ENCODE data around the gene GREM2. TPM values are rescaled to one million over a fixed set of nuclear protein-coding genes. Genes with fewer than 3 reads are reported as not detected.

GREM2 gene
- total and polyA plus RNA-seq, 2 donors (not counting 1 experiment from before 2014, with no cell fraction given) = not detected

DNA sequence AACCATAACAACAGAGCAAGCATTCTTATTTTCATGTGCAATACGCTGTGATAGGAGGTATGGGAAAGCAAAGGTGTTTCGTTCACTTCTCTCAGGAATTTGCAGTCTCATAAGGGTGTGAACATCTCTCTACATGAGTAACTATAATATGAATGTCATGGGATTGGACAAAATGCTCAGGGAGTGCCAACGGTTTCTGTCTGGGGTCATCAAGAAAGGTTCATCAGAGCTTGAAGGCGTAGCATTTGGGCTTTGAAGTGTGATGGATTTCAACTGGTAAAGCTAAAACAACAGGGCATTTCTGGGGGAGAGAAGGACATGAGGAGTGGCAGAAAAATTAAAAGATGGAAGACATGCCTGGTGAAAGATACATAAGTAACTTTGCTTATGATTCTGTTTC, 32.4 kb downstream of the GREM2 start:
- DNase-seq (no peak), ATAC-seq (ENCODE audit: low read depth) (no peak)
- Histone ChIP-seq H3K9ac (ENCODE audit: low read length) (no peak overlapping the region), H3K4me3 (ENCODE audit: control extremely low read depth in 1 of 5, extremely low read depth in 1 of 5, insufficient read depth in 1 of 5, low read depth in 2 of 5, low read length in 4 of 5) (no peak overlapping the region), H3K27me3 (replicated peaks in 1 of 4; ENCODE audit: control extremely low read depth in 1 of 4, control insufficient read depth in 3 of 4, insufficient read depth in 4 of 4, low read length in 3 of 4) (no peaks in the 10 kb centered on the region), H3K79me2 (ENCODE audit: control insufficient read depth, insufficient read depth, low read length) (no peaks in the 10 kb centered on the region), H3K4me2 (replicated peaks; ENCODE audit: low read depth, low read length, poor library complexity, severe bottlenecking) (no peak overlapping the region), H3K36me3 (replicated peaks in 1 of 2; ENCODE audit: control extremely low read depth in 1 of 2, control insufficient read depth in 1 of 2, extremely low read depth in 1 of 2, insufficient read depth in 2 of 2, low read length in 1 of 2) (no peaks in the 10 kb centered on the region), H3K27ac (ENCODE audit: low read length in 2 of 2) (no peak overlapping the region), H4K20me1 (ENCODE audit: control insufficient read depth, insufficient read depth, low read length, poor library complexity, severe bottlenecking) (no peaks in the 10 kb centered on the region), H3K4me1 (ENCODE audit: control insufficient read depth in 2 of 2, insufficient read depth in 2 of 2, low read length in 2 of 2) (no peaks in the 10 kb centered on the region), H3K9me3 (ENCODE audit: control extremely low read depth in 1 of 3, control insufficient read depth in 2 of 3, insufficient read depth in 1 of 3, low read length in 2 of 3) (peaks cover 0 to 13% (median 0%) of the 10 kb centered on the region in 3 donors), H2AFZ (ENCODE audit: insufficient read depth, low read depth, low read length, poor library complexity, severe bottlenecking) (no peak overlapping the region)
- Mint-ChIP-seq H3K4me1 (peaks cover 2% of the 10 kb centered on the region), H3K27ac (no peak overlapping the region), H3K27me3 (no peaks in the 10 kb centered on the region), H3K4me3 (no peak overlapping the region), H3K9me3 (ENCODE audit: insufficient read depth) (peaks cover 5% of the 10 kb centered on the region)
- no peak for TF ChIP-seq EZH2 (IDR thresholded peaks at IDR 0.05; ENCODE audit: borderline replicate concordance, insufficient read depth, low read depth, low read length, poor library complexity, severe bottlenecking)
- TF ChIP-seq, protein P1, sequence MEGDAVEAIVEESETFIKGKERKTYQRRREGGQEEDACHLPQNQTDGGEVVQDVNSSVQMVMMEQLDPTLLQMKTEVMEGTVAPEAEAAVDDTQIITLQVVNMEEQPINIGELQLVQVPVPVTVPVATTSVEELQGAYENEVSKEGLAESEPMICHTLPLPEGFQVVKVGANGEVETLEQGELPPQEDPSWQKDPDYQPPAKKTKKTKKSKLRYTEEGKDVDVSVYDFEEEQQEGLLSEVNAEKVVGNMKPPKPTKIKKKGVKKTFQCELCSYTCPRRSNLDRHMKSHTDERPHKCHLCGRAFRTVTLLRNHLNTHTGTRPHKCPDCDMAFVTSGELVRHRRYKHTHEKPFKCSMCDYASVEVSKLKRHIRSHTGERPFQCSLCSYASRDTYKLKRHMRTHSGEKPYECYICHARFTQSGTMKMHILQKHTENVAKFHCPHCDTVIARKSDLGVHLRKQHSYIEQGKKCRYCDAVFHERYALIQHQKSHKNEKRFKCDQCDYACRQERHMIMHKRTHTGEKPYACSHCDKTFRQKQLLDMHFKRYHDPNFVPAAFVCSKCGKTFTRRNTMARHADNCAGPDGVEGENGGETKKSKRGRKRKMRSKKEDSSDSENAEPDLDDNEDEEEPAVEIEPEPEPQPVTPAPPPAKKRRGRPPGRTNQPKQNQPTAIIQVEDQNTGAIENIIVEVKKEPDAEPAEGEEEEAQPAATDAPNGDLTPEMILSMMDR (IDR thresholded peaks at IDR 0.05) = no peak
- intact Hi-C loops (cut with micrococcal nuclease) = no loop called here
- ChIA-PET POLR2A (no interaction called here), CTCF (no interaction called here)
- 96% methylated on average over 2 of the region's 4 CpGs for WGBS (ENCODE audit: insufficient coverage)

DNA sequence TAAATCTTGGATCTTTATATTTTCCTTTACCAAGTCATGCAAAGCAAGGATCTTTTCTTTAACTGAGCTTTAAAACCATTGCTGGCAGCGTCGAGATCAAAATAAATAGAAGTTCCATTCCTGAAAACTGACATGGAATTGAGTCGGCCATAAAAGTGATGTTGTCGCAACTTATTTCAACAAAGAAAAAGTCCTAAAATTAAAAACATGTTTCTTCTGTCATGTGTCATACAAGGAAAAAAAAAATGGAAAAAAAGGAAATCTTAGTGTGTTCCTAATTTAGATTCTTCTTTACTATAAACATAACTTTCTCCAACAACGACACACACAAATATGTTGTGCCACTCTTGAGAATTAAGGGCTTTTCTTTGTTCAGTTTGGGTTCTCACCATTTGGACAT, 34.9 kb downstream of the GREM2 start:
- Mint-ChIP-seq H3K4me3 (no peak overlapping the region), H3K4me1 (peaks cover 2% of the 10 kb centered on the region), H3K9me3 (ENCODE audit: insufficient read depth) (peaks cover 5% of the 10 kb centered on the region), H3K27ac (no peak overlapping the region), H3K27me3 (no peaks in the 10 kb centered on the region)
- Histone ChIP-seq H3K4me1 (ENCODE audit: control insufficient read depth in 2 of 2, insufficient read depth in 2 of 2, low read length in 2 of 2) (no peaks in the 10 kb centered on the region), H3K9ac (ENCODE audit: low read length) (no peak overlapping the region), H3K27me3 (replicated peaks in 1 of 4; ENCODE audit: control extremely low read depth in 1 of 4, control insufficient read depth in 3 of 4, insufficient read depth in 4 of 4, low read length in 3 of 4) (no peaks in the 10 kb centered on the region), H3K4me3 (ENCODE audit: control extremely low read depth in 1 of 5, extremely low read depth in 1 of 5, insufficient read depth in 1 of 5, low read depth in 2 of 5, low read length in 4 of 5) (no peak overlapping the region), H3K36me3 (replicated peaks in 1 of 2; ENCODE audit: control extremely low read depth in 1 of 2, control insufficient read depth in 1 of 2, extremely low read depth in 1 of 2, insufficient read depth in 2 of 2, low read length in 1 of 2) (no peaks in the 10 kb centered on the region), H3K9me3 (ENCODE audit: control extremely low read depth in 1 of 3, control insufficient read depth in 2 of 3, insufficient read depth in 1 of 3, low read length in 2 of 3) (peaks cover 0 to 18% (median 0%) of the 10 kb centered on the region in 3 donors), H4K20me1 (ENCODE audit: control insufficient read depth, insufficient read depth, low read length, poor library complexity, severe bottlenecking) (no peaks in the 10 kb centered on the region), H3K27ac (ENCODE audit: low read length in 2 of 2) (no peak overlapping the region), H3K79me2 (ENCODE audit: control insufficient read depth, insufficient read depth, low read length) (no peaks in the 10 kb centered on the region), H2AFZ (ENCODE audit: insufficient read depth, low read depth, low read length, poor library complexity, severe bottlenecking) (no peak overlapping the region), H3K4me2 (replicated peaks; ENCODE audit: low read depth, low read length, poor library complexity, severe bottlenecking) (no peak overlapping the region)
- ATAC-seq (ENCODE audit: low read depth) (no peak), DNase-seq (no peak)
- WGBS (ENCODE audit: insufficient coverage) = no CpG with 5 or more reads among the region's 5 CpGs
- POLR2A ChIA-PET = no interaction called here
- CTCF ChIA-PET = no interaction called here
- intact Hi-C loops (cut with micrococcal nuclease) = no loop called here
- TF ChIP-seq EZH2 (IDR thresholded peaks at IDR 0.05; ENCODE audit: borderline replicate concordance, insufficient read depth, low read depth, low read length, poor library complexity, severe bottlenecking) = no peak
- TF ChIP-seq, protein P1 (IDR thresholded peaks at IDR 0.05) = no peak
